Kidney glomerular epithelial cell (primary cell): ENCODE measurements around the gene MBD6.

Experiments
- DNase-seq: peaks from one replicate; lab custom pipeline; 2025; lab: John Stamatoyannopoulos, UW

Gene MBD6

GRCh38 chr12:57529831-57530230, 7.2 kb downstream of the MBD6 start:
- DNase-seq, result no peak

- DNase-seq, result no peak
Observed at GRCh38 chr12:57530396-57531142, 7.9 kb downstream of the MBD6 start.

- no peak for DNase-seq
Observed at GRCh38 chr12:57531836-57532235, 9.2 kb downstream of the MBD6 start.

GRCh38 chr12:57533108-57533507, 10.5 kb downstream of the MBD6 start:
- DNase-seq, result no peak

- DNase-seq, result no peak
Observed at GRCh38 chr12:57534250-57534649, 11.6 kb downstream of the MBD6 start.

GRCh38 chr12:57534991-57535543, 12.4 kb downstream of the MBD6 start:
- DNase-seq, result no peak

GRCh38 chr12:57535764-57536596, 13.4 kb downstream of the MBD6 start:
- no peak for DNase-seq

GRCh38 chr12:57536597-57536942, 13.9 kb downstream of the MBD6 start:
- DNase-seq, result no peak

GRCh38 chr12:57539134-57539768, 16.6 kb downstream of the MBD6 start:
- no peak for DNase-seq

GRCh38 chr12:57541001-57541400, 18.4 kb downstream of the MBD6 start:
- no peak for DNase-seq

- DNase-seq, result no peak
Observed at GRCh38 chr12:57541717-57542116, 19.1 kb downstream of the MBD6 start.

- DNase-seq, result no peak
Observed at GRCh38 chr12:57543581-57543980, 21.0 kb downstream of the MBD6 start.

GRCh38 chr12:57545809-57546437, 23.3 kb downstream of the MBD6 start:
- DNase-seq, result no peak

- DNase-seq, result peak; percentile 98
Observed at GRCh38 chr12:57546438-57547287, 24.0 kb downstream of the MBD6 start, which contains the start of gene DCTN2. DCTN2 (minus strand) TSS chr12:57547192; CDS start chr12:57547063, 129 bp downstream.

GRCh38 chr12:57547288-57548012, 24.8 kb downstream of the MBD6 start:
- no peak for DNase-seq

- no peak for DNase-seq
Observed at GRCh38 chr12:57548013-57548315, 25.3 kb downstream of the MBD6 start.

- no peak for DNase-seq
Observed at GRCh38 chr12:57548488-57548887, 25.9 kb downstream of the MBD6 start.

- no peak for DNase-seq
Observed at GRCh38 chr12:57549203-57549908, 26.7 kb downstream of the MBD6 start.

- no peak for DNase-seq
Observed at GRCh38 chr12:57549909-57550640, 27.5 kb downstream of the MBD6 start, which contains the start of gene KIF5A. KIF5A (plus strand) TSS chr12:57550044; CDS start chr12:57550272, 228 bp downstream.
